ENCODE measurements around the gene GALM.
A peak's percentile ranks its signal among the peaks of the same experiment; 100 is the strongest.

The GALM gene

GRCh38 chr2:38658613-38659012 is 7.3 kb upstream of the GALM start (continued):
- no peak for TF ChIP-seq ZNF692 (tag by site-specific recombination; IDR thresholded peaks at IDR 0.05)
- no peak for TF ChIP-seq CTCF (tag by site-specific recombination; IDR thresholded peaks at IDR 0.05)
- TF ChIP-seq ZBTB11 (tag by site-specific recombination; conservative IDR thresholded peaks at IDR 0.05; ENCODE audit: low read depth) = no peak
- TF ChIP-seq ZNF830 (tag by site-specific recombination; IDR thresholded peaks at IDR 0.05; ENCODE audit: low read depth) = no peak
- no peak for TF ChIP-seq HOXA7 (CRISPR knock-in tag; IDR thresholded peaks at IDR 0.05; ENCODE audit: borderline replicate concordance)

GRCh38 chr2:38659115-38659514 is 6.8 kb upstream of the GALM start:
- Histone ChIP-seq H3K4me1 (ENCODE audit: control insufficient read depth, insufficient read depth, low read length) (no peaks in the 10 kb centered on the region), H3K4me3 (ENCODE audit: low read depth, low read length) (no peak overlapping the region), H3K36me3 (ENCODE audit: control insufficient read depth in 2 of 2, insufficient read depth in 1 of 2, low read length in 2 of 2) (no peaks in the 10 kb centered on the region), H3K9me3 (ENCODE audit: control insufficient read depth, insufficient read depth, low read depth, low read length) (no peaks in the 10 kb centered on the region), H3K27ac (ENCODE audit: extremely low read depth, low read depth, low read length) (no peak overlapping the region)
- ChIA-PET CTCF (no interaction called here), POLR2A (no interaction called here)
- TF ChIP-seq ZNF664 (tag by site-specific recombination; IDR thresholded peaks at IDR 0.05) = 0 out of 2 replicates have a peak, but pooled peaks have one; percentile 7
- TF ChIP-seq AEBP2 (tag by site-specific recombination; IDR thresholded peaks at IDR 0.05; ENCODE audit: borderline replicate concordance) = no peak
- TF ChIP-seq CTCF (tag by site-specific recombination; IDR thresholded peaks at IDR 0.05) = no peak
- TF ChIP-seq ZNF433 (tag by site-specific recombination; IDR thresholded peaks at IDR 0.05; ENCODE audit: low read depth) = no peak
- TF ChIP-seq ZNF24 (tag by site-specific recombination; IDR thresholded peaks at IDR 0.05) = no peak
- no peak for TF ChIP-seq ZNF133 (tag by site-specific recombination; IDR thresholded peaks at IDR 0.05)
- TF ChIP-seq OSR2 (tag by site-specific recombination; IDR thresholded peaks at IDR 0.05) = no peak
- TF ChIP-seq ZNF677 (tag by site-specific recombination; IDR thresholded peaks at IDR 0.05) = no peak

- CTCF ChIA-PET = no interaction called here
Measured at GRCh38 chr2:38660282-38660681, 5.6 kb upstream of the GALM start.

More at GRCh38 chr2:38660282-38660681, 5.6 kb upstream of the GALM start:
- POLR2A ChIA-PET = no interaction called here
- TF ChIP-seq ZNF121 (tag by site-specific recombination; IDR thresholded peaks at IDR 0.05) (0 out of 2 replicates have a peak, but pooled peaks have one; percentile 20), ZBTB6 (tag by site-specific recombination; IDR thresholded peaks at IDR 0.05) (no peak)
- Histone ChIP-seq H3K4me3 (ENCODE audit: low read depth, low read length) (no peak overlapping the region), H3K36me3 (ENCODE audit: control insufficient read depth in 2 of 2, insufficient read depth in 1 of 2, low read length in 2 of 2) (no peaks in the 10 kb centered on the region), H3K27ac (ENCODE audit: extremely low read depth, low read depth, low read length) (no peak overlapping the region), H3K4me1 (ENCODE audit: control insufficient read depth, insufficient read depth, low read length) (no peaks in the 10 kb centered on the region), H3K9me3 (ENCODE audit: control insufficient read depth, insufficient read depth, low read depth, low read length) (no peaks in the 10 kb centered on the region)
